ENCODE measurements around the gene CLK2. TPM values are rescaled to one million over a fixed set of nuclear protein-coding genes. Genes with fewer than 3 reads are reported as not detected.
"Not testable (repeated sequence)": the region's sequence is repeated elsewhere in the genome, so short reads cannot be mapped to it uniquely, and the experiment has no call there.

The CLK2 gene
- total and polyA plus RNA-seq, 7 donors = 7.2 to 45.9 (median 23.2) TPM

- no peaks in the 10 kb centered on the region for H3K9me3 ChIP-seq
- H3K27me3 ChIP-seq = peaks cover 10 to 42% (median 20%) of the 10 kb centered on the region in 3 donors
- TF ChIP-seq CTCF (IDR thresholded peaks at IDR 0.05) = no peak
- TF ChIP-seq POLR2AphosphoS5 (IDR thresholded peaks at IDR 0.05) = no peak
- TF ChIP-seq EP300 (IDR thresholded peaks at IDR 0.05) = no peak
- TF ChIP-seq POLR2A (IDR thresholded peaks at IDR 0.05) = no peak
- whole genome bisulfite sequencing, 2 donors = 40 to 50% methylated on average over 46 of the region's 46 CpGs
- no peak overlapping the region for H3K27ac ChIP-seq
- DNase-seq = no peak
- peaks cover 0 to 7% (median 6%) of the 10 kb centered on the region in 4 donors for H3K4me1 ChIP-seq
- H3K36me3 ChIP-seq = no peaks in the 10 kb centered on the region
- no peak overlapping the region for H3K4me3 ChIP-seq
- intact Hi-C loops (cut with DNase I) = no loop called here
Observed at GRCh38 chr1:155294520-155295182, 21.3 kb upstream of the CLK2 start.

- intact Hi-C loops (cut with DNase I) = no loop called here
- H3K9me3 ChIP-seq = no peaks in the 10 kb centered on the region
- H3K4me1 ChIP-seq = peaks cover 0 to 7% (median 6%) of the 10 kb centered on the region in 4 donors
- peaks cover 10 to 42% (median 20%) of the 10 kb centered on the region in 3 donors for H3K27me3 ChIP-seq
- no peaks in the 10 kb centered on the region for H3K36me3 ChIP-seq
- WGBS, 2 donors = 89 to 90% methylated on average over 17 of the region's 17 CpGs
- H3K4me3 ChIP-seq = no peak overlapping the region
- DNase-seq = no peak
- TF ChIP-seq CTCF (IDR thresholded peaks at IDR 0.05) (no peak), POLR2A (IDR thresholded peaks at IDR 0.05) (no peak), EP300 (IDR thresholded peaks at IDR 0.05) (no peak), POLR2AphosphoS5 (IDR thresholded peaks at IDR 0.05) (no peak)
- H3K27ac ChIP-seq = no peak overlapping the region
Observed at GRCh38 chr1:155293086-155293749, 19.9 kb upstream of the CLK2 start.

- WGBS, 2 donors = 90 to 92% methylated on average over 10 of the region's 10 CpGs
- H3K36me3 ChIP-seq; H3K27ac ChIP-seq; H3K4me3 ChIP-seq; H3K9me3 ChIP-seq; intact Hi-C loops (cut with DNase I); H3K4me1 ChIP-seq; DNase-seq: not testable (repeated sequence)
- peaks cover 7 to 25% (median 17%) of the 10 kb centered on the region in 3 donors for H3K27me3 ChIP-seq
Observed at GRCh38 chr1:155291006-155291405, 17.7 kb upstream of the CLK2 start.

GRCh38 chr1:155287987-155288543 lies 14.8 kb upstream of the CLK2 start:
- Histone ChIP-seq H3K4me3 (no peak overlapping the region), H3K27me3 (no peaks in the 10 kb centered on the region), H3K9me3 (no peaks in the 10 kb centered on the region), H3K36me3 (no peaks in the 10 kb centered on the region), H3K4me1 (no peaks in the 10 kb centered on the region), H3K27ac (no peak overlapping the region)
- TF ChIP-seq EP300 (IDR thresholded peaks at IDR 0.05) = no peak
- no peak for TF ChIP-seq POLR2A (IDR thresholded peaks at IDR 0.05)
- TF ChIP-seq CTCF (IDR thresholded peaks at IDR 0.05) = no peak
- no peak for TF ChIP-seq POLR2AphosphoS5 (IDR thresholded peaks at IDR 0.05)
- WGBS, 2 donors = 94 to 95% methylated on average over 21 of the region's 21 CpGs
- DNase-seq = no peak
- intact Hi-C loops (cut with DNase I) = no loop called here

- WGBS, 2 donors = 94 to 96% methylated on average over 2 of the region's 2 CpGs
- intact Hi-C loops (cut with DNase I) = no loop called here
- no peaks in the 10 kb centered on the region for H3K9me3 ChIP-seq
- TF ChIP-seq POLR2AphosphoS5 (IDR thresholded peaks at IDR 0.05) (no peak), POLR2A (IDR thresholded peaks at IDR 0.05) (no peak), CTCF (IDR thresholded peaks at IDR 0.05) (no peak), EP300 (IDR thresholded peaks at IDR 0.05) (no peak)
- no peaks in the 10 kb centered on the region for H3K36me3 ChIP-seq
- no peaks in the 10 kb centered on the region for H3K4me1 ChIP-seq
- no peak overlapping the region for H3K27ac ChIP-seq
- no peak for DNase-seq
- H3K4me3 ChIP-seq = no peak overlapping the region
- no peaks in the 10 kb centered on the region for H3K27me3 ChIP-seq
Observed at GRCh38 chr1:155286544-155286943, 13.2 kb upstream of the CLK2 start.
